K562 (cell line): ENCODE data around the gene GALK2. TPM values are rescaled to one million over a fixed set of nuclear protein-coding genes. Genes with fewer than 3 reads are reported as not detected.
A peak's percentile ranks its signal among the peaks of the same experiment; 100 is the strongest.

Source experiments
- ATAC-seq: fragments of 200-7000 bp; cut with Tn5 transposase; 3 replicates; pipeline ENCODE4 v1.9.1; 2020; ENCODE audit warnings: moderate library complexity
- BruUV-seq: library from RNA; stranded (reverse); fragments of 400-500 nt; replicated peaks from 2 replicates; lab custom pipeline; 2021; lab: Mats Ljungman, UMichigan
- CTCF ChIA-PET: fragments of 300-600 bp; formaldehyde crosslinking; extraction: SDS; loops from one replicate; lab custom pipeline; 2021; ENCODE audit warnings: low intra/inter-chr PET ratio; lab: Yijun Ruan, JAX
- POLR2A ChIA-PET: fragments of 300-600, 350-650 bp; sonication (Branson Sonifier 250); formaldehyde crosslinking; extraction: SDS; loops from one replicate; lab custom pipeline; 2021; ENCODE audit warnings: antibody characterized with exemption, inconsistent platforms; lab: Yijun Ruan, JAX
- DNase-seq, 4 experiments: peaks; one replicate each; pipeline versions ENCODE4 v3.0.0 to v3.0.0-alpha.2; 2011 to 2018; ENCODE audit warnings: low spot score in 3 of 4, mixed read lengths in 3 of 4; ENCODE audit errors: extremely low read depth in 1 of 4
- FAIRE-seq: peaks from 2 replicates; lab custom pipeline; 2011; peaks lifted over from hg19 to GRCh38; lab: Jason Lieb, UNC
- H2AFZ ChIP-seq: 2 replicates; pipeline ENCODE4 v1.6.0; 2011; ENCODE audit warnings: low read depth, low read length, control low read depth, inconsistent platforms
- H3K27ac ChIP-seq: fragments of 200-600 bp; 3 replicates; pipeline ENCODE4 v1.8.0; 2011; ENCODE audit warnings: low read depth, mild to moderate bottlenecking, control low read depth, inconsistent platforms, low read length, moderate library complexity, mixed read lengths; ENCODE audit errors: extremely low read depth
- H3K27me3 ChIP-seq, 2 experiments: fragments of 300-600 bp in 1 of 2; 2 replicates in 1 of 2; 3 replicates in 1 of 2; pipeline versions ENCODE4 v1.6.0 to v1.8.0; 2011; ENCODE audit warnings: inconsistent platforms in 2 of 2, low read length in 2 of 2, mild to moderate bottlenecking in 1 of 2, mixed read lengths in 1 of 2, moderate library complexity in 1 of 2; ENCODE audit not compliant: control insufficient read depth in 2 of 2, insufficient read depth in 2 of 2
- H3K36me3 ChIP-seq: fragments of 300-600 bp; 3 replicates; pipeline ENCODE4 v1.8.0; 2011; ENCODE audit warnings: mild to moderate bottlenecking, low read length, inconsistent platforms; ENCODE audit not compliant: control insufficient read depth, insufficient read depth
- H3K4me1 ChIP-seq, 2 experiments: fragments of 200-600 bp in 1 of 2; replicated peaks in 1 of 2; 2 replicates in 1 of 2; 3 replicates in 1 of 2; pipeline versions ENCODE4 v1.5.1 to v1.8.0; 2011; ENCODE audit warnings: inconsistent platforms in 2 of 2, low read length in 2 of 2, mild to moderate bottlenecking in 1 of 2, mixed read lengths in 1 of 2, moderate library complexity in 1 of 2; ENCODE audit not compliant: control insufficient read depth in 2 of 2, insufficient read depth in 2 of 2
- H3K4me2 ChIP-seq: 2 replicates; pipeline ENCODE4 v1.6.1; 2011; ENCODE audit warnings: low read length, control low read depth, inconsistent platforms, mixed read lengths; ENCODE audit not compliant: insufficient read depth
- H3K4me3 ChIP-seq: fragments of 200-600 bp; sonication (generic), shearing (Covaris generic); 2 replicates; pipeline ENCODE4 v1.5.1; 2016; ENCODE audit warnings: control low read depth, inconsistent platforms
- H3K79me2 ChIP-seq: fragments of 200-600 bp; 3 replicates; pipeline ENCODE4 v1.8.0; 2011; ENCODE audit warnings: low read length, inconsistent platforms; ENCODE audit not compliant: control insufficient read depth, insufficient read depth
- H3K9ac ChIP-seq, 2 experiments: 2 replicates each; pipeline versions ENCODE4 v1.6.0 to v1.6.1; 2011; ENCODE audit warnings: low read depth in 2 of 2, low read length in 2 of 2, control low read depth in 1 of 2, inconsistent platforms in 1 of 2, mild to moderate bottlenecking in 1 of 2, mixed read lengths in 1 of 2; ENCODE audit not compliant: insufficient read depth in 1 of 2
- H3K9me1 ChIP-seq: one replicate; pipeline ENCODE4 v1.6.0; 2011; ENCODE audit warnings: inconsistent platforms, mild to moderate bottlenecking, low read length, moderate library complexity; ENCODE audit not compliant: control insufficient read depth, insufficient read depth
- H3K9me3 ChIP-seq: replicated peaks from 2 replicates; pipeline ENCODE4 v1.5.1; 2011; ENCODE audit warnings: low read depth, low read length, inconsistent platforms; ENCODE audit not compliant: control insufficient read depth, insufficient read depth
- H4K20me1 ChIP-seq: replicated peaks from 2 replicates; pipeline ENCODE4 v1.6.1; 2011; ENCODE audit warnings: low read length, inconsistent platforms, mixed read lengths; ENCODE audit not compliant: control insufficient read depth, insufficient read depth
- FOXK1 ChIP-seq: sonication (generic); formaldehyde crosslinking; IDR thresholded peaks from 2 replicates; pipeline ENCODE4 v1.8.0; 2022; ENCODE audit warnings: missing genetic modification reagents, mild to moderate bottlenecking, borderline replicate concordance
- MAX ChIP-seq: sonication (generic); formaldehyde crosslinking; IDR thresholded peaks from 2 replicates; pipeline ENCODE4 v1.9.0; 2022; ENCODE audit warnings: mild to moderate bottlenecking, missing genetic modification reagents
- POLR2B ChIP-seq: fragments of 450-650 bp; IDR thresholded peaks from 2 replicates; pipeline ENCODE4 v1.6.1; 2018; ENCODE audit warnings: low read depth; ENCODE audit not compliant: partially characterized antibody
- RNF219 ChIP-seq: fragments of 250-450 bp; sonication (Bioruptor Pico); IDR thresholded peaks from 2 replicates; pipeline ENCODE4 v1.5.0; 2022; ENCODE audit warnings: mild to moderate bottlenecking
- ZNF24 ChIP-seq: fragments of 450-650 bp; IDR thresholded peaks from 2 replicates; pipeline ENCODE4 v1.6.1; 2016
- ZNF584 ChIP-seq: fragments of 200-800 bp; sonication (Bioruptor generic); IDR thresholded peaks from 2 replicates; pipeline ENCODE4 v1.6.1; 2016; ENCODE audit warnings: low read depth, mild to moderate bottlenecking, missing genetic modification characterization, missing compliant biosample characterization
- WGBS: fragments of 100-300 bp; shearing (Covaris generic); methylation state at CpG from one replicate; pipeline ENCODE4 v1.1.6; 2016; ENCODE audit warnings: low coverage, mixed read lengths; ENCODE audit not compliant: insufficient coverage; ENCODE audit errors: missing lambda C conversion rate; 5-methylcytosine and 5-hydroxymethylcytosine counted together
- in situ Hi-C: fragments of 300-500 bp; cut with MboI; formaldehyde crosslinking; loops from 4 replicates; pipeline ENCODE4 v1.15.0; 2018; ENCODE audit warnings: inconsistent platforms, mixed read lengths
- intact Hi-C: fragments of 100-400 bp; cut with micrococcal nuclease; formaldehyde crosslinking; loops from 2 replicates; pipeline ENCODE4 v1.14.2; 2022
- polyA plus RNA-seq, 8 experiments: library from polyadenylated mRNA; depleted of rRNA in 4 of 8; stranded (reverse) in 5 of 8; unstranded in 3 of 8; fragments of >200 nt; fragmentation: Nextera tagmentation in 2 of 8; fragmentation: Illumina TruSeq in 1 of 8; extraction: Ambion mirVana in 2 of 8; extraction: Trizol in 1 of 8; gene quantifications; 2 replicates each; pipeline versions ENCODE4 v1.2.1 to v1.2.3, GENCODE V29; 2011 to 2014; ENCODE audit warnings: inconsistent platforms in 1 of 8, missing spikeins in 1 of 8
- total RNA-seq, 7 experiments: library from RNA; depleted of rRNA in 6 of 7; stranded (reverse); fragments of >200 nt in 6 of 7; fragmentation: Illumina TruSeq in 2 of 7; extraction: Trizol in 2 of 7; gene quantifications; 2 replicates each; pipeline versions ENCODE4 v1.2.1 to v1.2.3, GENCODE V29; 2011 to 2021; ENCODE audit warnings: low replicate concordance in 1 of 7
- TF ChIP-seq, protein P1 (sequence below): fragments of 450-650 bp; IDR thresholded peaks from 2 replicates; pipeline ENCODE4 v1.6.1; 2017; ENCODE audit warnings: antibody characterized with exemption
- TF ChIP-seq, protein P2 (sequence below): fragments of 200-800 bp; sonication (Bioruptor generic); IDR thresholded peaks from 2 replicates; pipeline ENCODE4 v1.6.1; 2017; ENCODE audit warnings: missing genetic modification characterization, missing compliant biosample characterization
- TF ChIP-seq, protein P3 (sequence below), 2 experiments: IDR thresholded peaks; 2 replicates each; pipeline ENCODE4 v1.6.1; 2011; ENCODE audit warnings: borderline replicate concordance in 1 of 2, control low read depth in 1 of 2, low read depth in 1 of 2, low read length in 1 of 2, mild to moderate bottlenecking in 1 of 2, mixed read lengths in 1 of 2, moderate library complexity in 1 of 2; ENCODE audit not compliant: insufficient read depth in 1 of 2, insufficient read length in 1 of 2, poor library complexity in 1 of 2, severe bottlenecking in 1 of 2; ENCODE audit errors: extremely low read depth in 1 of 2

The GALK2 gene
- total and polyA plus RNA-seq, 9 of the 15 experiments (the other 6 are each of a cell fraction or from before 2014, with no cell fraction given), result 32.8 to 82.0 (median 54.4) TPM

DNA sequence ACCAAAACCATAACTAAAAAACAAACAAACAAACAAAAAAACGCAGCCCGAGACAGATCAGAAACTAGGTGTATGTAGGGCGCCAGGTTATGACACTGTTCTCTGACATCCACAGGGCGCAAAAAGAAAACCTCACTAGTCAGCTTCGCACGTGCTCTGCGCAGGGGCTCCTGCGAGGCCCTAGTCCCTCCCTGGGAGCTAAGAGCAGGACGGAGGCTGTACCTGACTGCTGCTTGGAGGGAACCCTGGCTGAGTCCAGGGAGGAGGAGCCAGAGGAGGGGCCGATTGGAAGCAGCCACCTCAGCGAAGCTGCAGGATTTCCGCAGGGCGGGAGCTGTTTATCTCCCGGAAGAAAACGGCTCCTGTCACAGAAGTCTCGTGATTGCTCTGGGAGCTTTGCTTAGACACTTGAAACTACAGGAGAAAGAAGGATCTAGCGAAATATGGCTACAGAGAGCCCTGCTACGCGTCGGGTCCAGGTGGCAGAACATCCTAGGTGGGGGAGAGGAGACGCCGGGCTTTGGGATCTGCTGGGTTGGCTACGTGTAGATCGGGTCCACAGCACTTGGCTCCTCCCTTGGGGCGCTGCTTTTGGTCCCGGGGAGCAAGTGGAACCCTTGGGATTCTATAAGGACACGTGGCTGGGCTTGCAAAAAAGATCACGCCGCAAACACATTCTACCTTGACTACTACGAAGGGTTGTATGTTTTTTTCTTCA, at the start of gene GALK2 (continued):
- TF ChIP-seq, protein P1, sequence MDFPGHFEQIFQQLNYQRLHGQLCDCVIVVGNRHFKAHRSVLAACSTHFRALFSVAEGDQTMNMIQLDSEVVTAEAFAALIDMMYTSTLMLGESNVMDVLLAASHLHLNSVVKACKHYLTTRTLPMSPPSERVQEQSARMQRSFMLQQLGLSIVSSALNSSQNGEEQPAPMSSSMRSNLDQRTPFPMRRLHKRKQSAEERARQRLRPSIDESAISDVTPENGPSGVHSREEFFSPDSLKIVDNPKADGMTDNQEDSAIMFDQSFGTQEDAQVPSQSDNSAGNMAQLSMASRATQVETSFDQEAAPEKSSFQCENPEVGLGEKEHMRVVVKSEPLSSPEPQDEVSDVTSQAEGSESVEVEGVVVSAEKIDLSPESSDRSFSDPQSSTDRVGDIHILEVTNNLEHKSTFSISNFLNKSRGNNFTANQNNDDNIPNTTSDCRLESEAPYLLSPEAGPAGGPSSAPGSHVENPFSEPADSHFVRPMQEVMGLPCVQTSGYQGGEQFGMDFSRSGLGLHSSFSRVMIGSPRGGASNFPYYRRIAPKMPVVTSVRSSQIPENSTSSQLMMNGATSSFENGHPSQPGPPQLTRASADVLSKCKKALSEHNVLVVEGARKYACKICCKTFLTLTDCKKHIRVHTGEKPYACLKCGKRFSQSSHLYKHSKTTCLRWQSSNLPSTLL, result no peak; the same call in 1 of the 2 replicates
- no peak for TF ChIP-seq RNF219

GRCh38 chr15:49120832-49121231, 49.2 kb upstream of the GALK2 start:
- H3K27me3 ChIP-seq, result no peaks in the 10 kb centered on the region
- FAIRE-seq (no peak), DNase-seq (no peak), ATAC-seq (peak; percentile 29; the same call in 1 of the 3 replicates)
- peaks cover 34% of the 10 kb centered on the region; the same call in 2 of the 3 replicates for H3K36me3 ChIP-seq
- ChIA-PET CTCF (no interaction called here), POLR2A (interaction anchor here (1.5 kb wide), 1 partner anchor 35 kb away, joined by 3 read pairs; the partner anchor contains the start of gene COPS2)
- WGBS, result 49% methylated on average over 4 of the region's 4 CpGs
- in situ Hi-C loops, result no loop called here
- TF ChIP-seq ZNF24 (no peak), ZNF584 (no peak), MAX (CRISPR knock-in tag) (no peak), POLR2B (peak; percentile 1), FOXK1 (CRISPR knock-in tag) (no peak)
- TF ChIP-seq, protein P2, sequence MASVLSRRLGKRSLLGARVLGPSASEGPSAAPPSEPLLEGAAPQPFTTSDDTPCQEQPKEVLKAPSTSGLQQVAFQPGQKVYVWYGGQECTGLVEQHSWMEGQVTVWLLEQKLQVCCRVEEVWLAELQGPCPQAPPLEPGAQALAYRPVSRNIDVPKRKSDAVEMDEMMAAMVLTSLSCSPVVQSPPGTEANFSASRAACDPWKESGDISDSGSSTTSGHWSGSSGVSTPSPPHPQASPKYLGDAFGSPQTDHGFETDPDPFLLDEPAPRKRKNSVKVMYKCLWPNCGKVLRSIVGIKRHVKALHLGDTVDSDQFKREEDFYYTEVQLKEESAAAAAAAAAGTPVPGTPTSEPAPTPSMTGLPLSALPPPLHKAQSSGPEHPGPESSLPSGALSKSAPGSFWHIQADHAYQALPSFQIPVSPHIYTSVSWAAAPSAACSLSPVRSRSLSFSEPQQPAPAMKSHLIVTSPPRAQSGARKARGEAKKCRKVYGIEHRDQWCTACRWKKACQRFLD (CRISPR knock-in tag), result no peak
- TF ChIP-seq, protein P3, sequence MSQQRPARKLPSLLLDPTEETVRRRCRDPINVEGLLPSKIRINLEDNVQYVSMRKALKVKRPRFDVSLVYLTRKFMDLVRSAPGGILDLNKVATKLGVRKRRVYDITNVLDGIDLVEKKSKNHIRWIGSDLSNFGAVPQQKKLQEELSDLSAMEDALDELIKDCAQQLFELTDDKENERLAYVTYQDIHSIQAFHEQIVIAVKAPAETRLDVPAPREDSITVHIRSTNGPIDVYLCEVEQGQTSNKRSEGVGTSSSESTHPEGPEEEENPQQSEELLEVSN (IDR thresholded peaks at IDR 0.05; ENCODE audit: borderline replicate concordance in 1 of 2, extremely low read depth in 1 of 2, insufficient read depth in 1 of 2, insufficient read length in 1 of 2, low read depth in 1 of 2, low read length in 1 of 2, poor library complexity in 1 of 2, severe bottlenecking in 1 of 2), result no peak
- H3K27ac ChIP-seq, result no peak overlapping the region
- intact Hi-C loops, result no loop called here
- H3K4me3 ChIP-seq, result no peak overlapping the region
- H4K20me1 ChIP-seq, result no peaks in the 10 kb centered on the region
- H3K9me1 ChIP-seq, result no peaks in the 10 kb centered on the region
- H3K9me3 ChIP-seq, result no peaks in the 10 kb centered on the region
- H3K79me2 ChIP-seq, result no peaks in the 10 kb centered on the region
- H3K4me2 ChIP-seq, result no peak overlapping the region
- H3K9ac ChIP-seq, result no peak overlapping the region
- no peak overlapping the region for H2AFZ ChIP-seq
- BruUV-seq, result no TSS peak
- no peaks in the 10 kb centered on the region for H3K4me1 ChIP-seq
